Mucosa of descending colon (tissue), 3 donors: ENCODE results near the gene METTL16. TPM values are rescaled to one million over a fixed set of nuclear protein-coding genes. Genes with fewer than 3 reads are reported as not detected.
"Not testable (repeated sequence)": the region's sequence is repeated elsewhere in the genome, so short reads cannot be mapped to it uniquely, and the experiment has no call there.

Experiments
- ATAC-seq: fragments of 200-7000 bp; cut with Tn5 transposase; one replicate; pipeline ENCODE4 v1.9.1; 2020; ENCODE audit warnings: mild to moderate bottlenecking, moderate library complexity
- DNase-seq, 3 donors: peaks; one replicate each; pipeline ENCODE4 v3.0.0-alpha.2; 2020
- H3K36me3 ChIP-seq: fragments of 200-600 bp; one replicate; pipeline ENCODE4 v1.8.0; 2021; ENCODE audit warnings: low read depth, mild to moderate bottlenecking
- H3K4me1 ChIP-seq: fragments of 200-600 bp; one replicate; pipeline ENCODE4 v1.8.0; 2021; ENCODE audit warnings: low read depth, mild to moderate bottlenecking
- H3K4me3 ChIP-seq: fragments of 200-600 bp; one replicate; pipeline ENCODE4 v1.8.0; 2021; ENCODE audit warnings: mild to moderate bottlenecking
- H3K9me3 ChIP-seq: fragments of 200-600 bp; one replicate; pipeline ENCODE4 v1.8.0; 2021; ENCODE audit warnings: mild to moderate bottlenecking
- CTCF ChIP-seq: fragments of 200-600 bp; IDR thresholded peaks from one replicate; pipeline ENCODE4 v1.8.0; 2022; ENCODE audit warnings: antibody characterized with exemption, mild to moderate bottlenecking
- intact Hi-C, 2 donors: fragments of 100-400 bp; cut with DNase I in 1 of 2; cut with micrococcal nuclease in 1 of 2; formaldehyde crosslinking; loops; one replicate each; pipeline versions ENCODE4 v1.11.0 to v1.11.1; 2022; cut with DNase I, micrococcal nuclease
- total RNA-seq, 3 donors: library from RNA; stranded (reverse); fragmentation: NEBNext Ultra II Directional in 2 of 3; extraction: Animal tissue kit (Norgen Biotek cat#: 25700) in 2 of 3; gene quantifications; one replicate each; pipeline versions ENCODE4 v1.2.1 to v1.2.4, GENCODE V29; 2021 to 2023
- donor health status: DM: no; HTN: no; CAD: no; lungs with moderate emphysema.
- donor health status: DM: no; HTN: no; CAD: no.
- donor health status: DM: no; HTN: yes; CAD: no.

METTL16 gene
- total RNA-seq, 3 donors from 2014 or later, result 16.2 to 30.7 (median 19.9) TPM

- no peak for TF ChIP-seq CTCF
- H3K9me3 ChIP-seq, result peaks cover 4% of the 10 kb centered on the region
- DNase-seq, result peak in 1 of 3 donors; percentile 52
- intact Hi-C loops, result no loop called here
- no peak overlapping the region for H3K4me3 ChIP-seq
- H3K36me3 ChIP-seq, result no peaks in the 10 kb centered on the region
- peak; percentile 94 for ATAC-seq
- peaks cover 7% of the 10 kb centered on the region for H3K4me1 ChIP-seq
Measured at GRCh38 chr17:2442166-2442565, 69.5 kb downstream of the METTL16 start.

- H3K4me1 ChIP-seq, result peaks cover 7% of the 10 kb centered on the region
- TF ChIP-seq CTCF, result no peak
- ATAC-seq (no peak), DNase-seq (no peak)
- intact Hi-C loops, result no loop called here
- no peaks in the 10 kb centered on the region for H3K9me3 ChIP-seq
- no peaks in the 10 kb centered on the region for H3K36me3 ChIP-seq
- H3K4me3 ChIP-seq, result no peak overlapping the region
Measured at GRCh38 chr17:2440930-2441329, 70.8 kb downstream of the METTL16 start.

- H3K4me1 ChIP-seq, H3K4me3 ChIP-seq, DNase-seq, H3K9me3 ChIP-seq, ATAC-seq, intact Hi-C loops, H3K36me3 ChIP-seq: not testable (repeated sequence)
Measured at GRCh38 chr17:2439997-2440396, 71.7 kb downstream of the METTL16 start.

- Histone ChIP-seq H3K4me3 (no peak overlapping the region), H3K36me3 (no peaks in the 10 kb centered on the region), H3K4me1 (peaks cover 7% of the 10 kb centered on the region), H3K9me3 (no peaks in the 10 kb centered on the region)
- no peak for DNase-seq
- TF ChIP-seq CTCF, result no peak
- intact Hi-C loops, result no loop called here
- no peak for ATAC-seq
Measured at GRCh38 chr17:2438823-2439222, 72.9 kb downstream of the METTL16 start.

GRCh38 chr17:2436316-2436905, 75.3 kb downstream of the METTL16 start:
- H3K9me3 ChIP-seq, result no peaks in the 10 kb centered on the region
- H3K4me3 ChIP-seq, result no peak overlapping the region
- intact Hi-C loops, result no loop called here
- DNase-seq, result no peak
- no peaks in the 10 kb centered on the region for H3K4me1 ChIP-seq
- TF ChIP-seq CTCF, result no peak
- no peaks in the 10 kb centered on the region for H3K36me3 ChIP-seq
- ATAC-seq, result no peak

- ATAC-seq (no peak), DNase-seq (no peak)
- intact Hi-C loops, result no loop called here
- no peak for TF ChIP-seq CTCF
- Histone ChIP-seq H3K4me3 (no peak overlapping the region), H3K36me3 (no peaks in the 10 kb centered on the region), H3K4me1 (no peaks in the 10 kb centered on the region), H3K9me3 (no peaks in the 10 kb centered on the region)
Measured at GRCh38 chr17:2435862-2436261, 75.8 kb downstream of the METTL16 start.
